H1 (cell line): Measurements from ENCODE around the gene TEAD1. TPM values are rescaled to one million over a fixed set of nuclear protein-coding genes. Genes with fewer than 3 reads are reported as not detected.

ENCODE experiments used
- ATF3 ChIP-seq: IDR thresholded peaks from 2 replicates; pipeline ENCODE4 v1.6.1; 2011; ENCODE audit warnings: low read depth, mild to moderate bottlenecking, low read length; ENCODE audit not compliant: insufficient read depth
- CBX5 ChIP-seq: fragments of 300-800, 300-1000 bp; sonication (generic); IDR thresholded peaks from 2 replicates; pipeline ENCODE4 v1.7.1; 2016; ENCODE audit warnings: antibody characterized with exemption, low read length, low read depth
- CEBPB ChIP-seq: IDR thresholded peaks from 2 replicates; pipeline ENCODE4 v1.6.1; 2012; ENCODE audit warnings: low read depth, low read length
- JUND ChIP-seq: IDR thresholded peaks from 2 replicates; pipeline ENCODE4 v1.6.1; 2011; ENCODE audit warnings: mild to moderate bottlenecking, improper control_type of control experiment, low read length
- MAX ChIP-seq: IDR thresholded peaks from 2 replicates; pipeline ENCODE4 v1.6.1; 2012; ENCODE audit warnings: inconsistent platforms
- NRF1 ChIP-seq: IDR thresholded peaks from 2 replicates; pipeline ENCODE4 v1.6.1; 2011; ENCODE audit warnings: mild to moderate bottlenecking, low read depth, low read length, improper control_type of control experiment
- POLR2A ChIP-seq, 2 experiments: IDR thresholded peaks; 1 replicate in 1 of 2; 2 replicates in 1 of 2; pipeline ENCODE4 v1.6.1; 2011; ENCODE audit warnings: low read depth in 2 of 2, low read length in 2 of 2, mild to moderate bottlenecking in 2 of 2; ENCODE audit errors: control extremely low read depth in 1 of 2
- polyA plus RNA-seq, 7 experiments: library from polyadenylated mRNA; depleted of rRNA in 3 of 7; stranded (reverse) in 5 of 7; unstranded in 2 of 7; fragments of >200 nt in 5 of 7; fragments of 200-250 nt in 2 of 7; gene quantifications; 1 replicate in 5 of 7; 2 replicates in 1 of 7; 4 replicates in 1 of 7; pipeline versions ENCODE4 v1.2.1 to v1.2.3, GENCODE V29; 2011 to 2013; ENCODE audit warnings: missing spikeins in 2 of 7, mixed read lengths in 2 of 7
- total RNA-seq: library from RNA; stranded (reverse); fragmentation: NEBNext Ultra II Directional; extraction: Animal tissue kit (Norgen Biotek cat#: 25700); gene quantifications from 2 replicates; pipeline ENCODE4 v1.2.1, GENCODE V29; 2021

TEAD1 gene
- total and polyA plus RNA-seq, 2 of the 8 experiments (the other 6 are each of a cell fraction or from before 2014, with no cell fraction given): 15.6 to 67.4 TPM

- TF ChIP-seq ATF3: no peak
- TF ChIP-seq NRF1: no peak
- no peak for TF ChIP-seq JUND
- TF ChIP-seq MAX: no peak
- no peak for TF ChIP-seq CBX5
- no peak for TF ChIP-seq CEBPB
- no peak for TF ChIP-seq POLR2A (IDR thresholded peaks at IDR 0.05; ENCODE audit: control extremely low read depth in 1 of 2, low read depth in 2 of 2, low read length in 2 of 2)
Observed at GRCh38 chr11:12826441-12826840, 152.2 kb downstream of the TEAD1 start (continued).
